Endothelial cell of umbilical vein (primary cell): ENCODE data around the gene RPL41. TPM values are rescaled to one million over a fixed set of nuclear protein-coding genes. Genes with fewer than 3 reads are reported as not detected.

Experiments used
- BruUV-seq: library from RNA; stranded (reverse); fragments of 400-500 nt; replicated peaks from 2 replicates; lab custom pipeline; 2021; lab: Mats Ljungman, UMichigan
- CTCF ChIA-PET: fragments of 300-600, 350-600 bp; sonication (Branson Sonifier 250); formaldehyde crosslinking; loops from one replicate; lab custom pipeline; 2021; ENCODE audit warnings: antibody characterized with exemption, inconsistent platforms; lab: Charles Lee
- POLR2A ChIA-PET: fragments of 300-600, 350-600 bp; sonication (Branson Sonifier 250); formaldehyde crosslinking; loops from one replicate; lab custom pipeline; 2021; ENCODE audit warnings: antibody characterized with exemption, inconsistent platforms; lab: Charles Lee
- DNase-seq: peaks from one replicate; pipeline ENCODE4 v3.0.0-alpha.2; 2011; ENCODE audit warnings: low read depth, low spot score
- FAIRE-seq: peaks from 2 replicates; lab custom pipeline; 2011; peaks lifted over from hg19 to GRCh38; lab: Jason Lieb, UNC
- H2AFZ ChIP-seq: 2 replicates; pipeline ENCODE4 v1.6.0; 2012; ENCODE audit warnings: low read depth, low read length, control low read depth, inconsistent platforms
- H3K27ac ChIP-seq: 2 replicates; pipeline ENCODE4 v1.5.1; 2011; ENCODE audit warnings: low read depth, mild to moderate bottlenecking, control low read depth, low read length, moderate library complexity; ENCODE audit not compliant: insufficient read depth
- H3K27me3 ChIP-seq, 2 experiments: 2 replicates each; pipeline versions ENCODE4 v1.6.0 to v1.6.1; 2011; ENCODE audit warnings: low read length in 2 of 2, mixed read lengths in 1 of 2; ENCODE audit not compliant: control insufficient read depth in 2 of 2, insufficient read depth in 2 of 2
- H3K36me3 ChIP-seq, 2 experiments: 2 replicates in 1 of 2; 3 replicates in 1 of 2; pipeline ENCODE4 v1.5.1; 2011; ENCODE audit warnings: low read length in 2 of 2, mild to moderate bottlenecking in 1 of 2, moderate library complexity in 1 of 2; ENCODE audit not compliant: control insufficient read depth in 2 of 2, insufficient read depth in 2 of 2; ENCODE audit errors: extremely low read depth in 1 of 2
- H3K4me1 ChIP-seq: 3 replicates; pipeline ENCODE4 v1.5.1; 2011; ENCODE audit warnings: mild to moderate bottlenecking, low read length; ENCODE audit not compliant: control insufficient read depth, insufficient read depth; ENCODE audit errors: extremely low read depth
- H3K4me2 ChIP-seq: 2 replicates; pipeline ENCODE4 v1.6.1; 2011; ENCODE audit warnings: low read length, control low read depth, mixed read lengths; ENCODE audit not compliant: insufficient read depth
- H3K4me3 ChIP-seq, 3 experiments: fragments of 200-600 bp in 1 of 3; sonication (generic), shearing (Covaris generic) in 1 of 3; replicated peaks in 1 of 3; 2 replicates each; pipeline ENCODE4 v1.5.1; 2011 to 2016; ENCODE audit warnings: control low read depth in 3 of 3, low read length in 3 of 3, mild to moderate bottlenecking in 2 of 3, inconsistent platforms in 1 of 3, low read depth in 1 of 3, moderate library complexity in 1 of 3; ENCODE audit not compliant: insufficient read depth in 1 of 3
- H3K79me2 ChIP-seq: 2 replicates; pipeline ENCODE4 v1.6.0; 2012; ENCODE audit warnings: low read length, inconsistent platforms; ENCODE audit not compliant: control insufficient read depth, insufficient read depth
- H3K9ac ChIP-seq: replicated peaks from 2 replicates; pipeline ENCODE3; 2011; ENCODE audit warnings: low read length, control low read depth; ENCODE audit not compliant: insufficient read depth; ENCODE audit errors: extremely low read depth
- H3K9me1 ChIP-seq: replicated peaks from 3 replicates; pipeline ENCODE4 v1.6.0; 2011; ENCODE audit warnings: mild to moderate bottlenecking, low read length; ENCODE audit not compliant: control insufficient read depth, insufficient read depth; ENCODE audit errors: extremely low read depth
- H3K9me3 ChIP-seq: replicated peaks from 2 replicates; pipeline ENCODE4 v1.5.1; 2012; ENCODE audit warnings: low read length, inconsistent platforms; ENCODE audit not compliant: control insufficient read depth, insufficient read depth
- H4K20me1 ChIP-seq: replicated peaks from 2 replicates; pipeline ENCODE3; 2011; ENCODE audit warnings: mild to moderate bottlenecking, low read length; ENCODE audit not compliant: control insufficient read depth, insufficient read depth; ENCODE audit errors: extremely low read depth
- EZH2 ChIP-seq: IDR thresholded peaks from 2 replicates; pipeline ENCODE4 v1.6.1; 2012; ENCODE audit warnings: borderline replicate concordance, low read depth, mild to moderate bottlenecking, moderate library complexity, low read length, inconsistent platforms; ENCODE audit not compliant: severe bottlenecking
- FOS ChIP-seq: IDR thresholded peaks from 2 replicates; pipeline ENCODE4 v1.6.1; 2011; ENCODE audit warnings: mild to moderate bottlenecking, low read length, moderate library complexity, borderline replicate concordance; ENCODE audit not compliant: insufficient read depth
- GATA2 ChIP-seq: IDR thresholded peaks from 2 replicates; pipeline ENCODE4 v1.7.0; 2011; ENCODE audit warnings: low read depth, mild to moderate bottlenecking, moderate library complexity, mixed read lengths, low read length; ENCODE audit not compliant: insufficient read length, insufficient read depth
- JUN ChIP-seq: IDR thresholded peaks from 2 replicates; pipeline ENCODE4 v1.6.1; 2011; ENCODE audit warnings: borderline replicate concordance, low read depth; ENCODE audit not compliant: insufficient read length, insufficient read depth
- MAX ChIP-seq: IDR thresholded peaks from 2 replicates; pipeline ENCODE4 v1.6.1; 2011; ENCODE audit not compliant: insufficient read depth, insufficient read length
- MYC ChIP-seq: IDR thresholded peaks from one replicate; pipeline ENCODE4 v1.6.1; 2011; ENCODE audit warnings: mild to moderate bottlenecking, low read depth, low read length
- POLR2A ChIP-seq: IDR thresholded peaks from 2 replicates; pipeline ENCODE4 v1.6.1; 2012; ENCODE audit warnings: low read depth, mild to moderate bottlenecking, control low read depth, low read length
- POLR2AphosphoS5 ChIP-seq: IDR thresholded peaks from 2 replicates; pipeline ENCODE4 v1.6.1; 2012; ENCODE audit warnings: low read depth, mild to moderate bottlenecking, control low read depth, low read length, moderate library complexity; ENCODE audit not compliant: insufficient read depth
- dilution Hi-C: fragments of 300-500 bp; cut with MboI; formaldehyde crosslinking; loops from one replicate; pipeline ENCODE4 v1.15.0; 2019; ENCODE audit warnings: low sequenced_read_pairs; ENCODE audit not compliant: extremely low pct_ligation_motif_present
- intact Hi-C: fragments of 100-400 bp; cut with micrococcal nuclease; formaldehyde crosslinking; loops from one replicate; pipeline ENCODE4 v1.10.0; 2022
- polyA plus RNA-seq, 4 experiments: library from polyadenylated mRNA; depleted of rRNA in 3 of 4; stranded (reverse) in 3 of 4; unstranded in 1 of 4; fragments of >200 nt; gene quantifications; 2 replicates each; pipeline versions ENCODE4 v1.2.1 to v1.2.3, GENCODE V29; 2011 to 2012; ENCODE audit warnings: missing spikeins in 1 of 4
- total RNA-seq: library from RNA; stranded (reverse); gene quantifications from 2 replicates; pipeline ENCODE4 v1.2.3, GENCODE V29; 2021
- TF ChIP-seq, protein P1 (sequence below), 2 donors: IDR thresholded peaks; 1 replicate in 1 of 2; 2 replicates in 1 of 2; pipeline ENCODE4 v1.5.1; 2011; ENCODE audit warnings: low read length in 2 of 2, mild to moderate bottlenecking in 2 of 2, moderate library complexity in 2 of 2, control low read depth in 1 of 2, inconsistent platforms in 1 of 2, low read depth in 1 of 2; ENCODE audit not compliant: insufficient read depth in 1 of 2; ENCODE audit errors: extremely low read depth in 1 of 2

The RPL41 gene
- total and polyA plus RNA-seq, 2 donors (not counting 3 experiments of a cell fraction or from before 2014, with no cell fraction given), result 3,212 to 9,990 TPM

DNA sequence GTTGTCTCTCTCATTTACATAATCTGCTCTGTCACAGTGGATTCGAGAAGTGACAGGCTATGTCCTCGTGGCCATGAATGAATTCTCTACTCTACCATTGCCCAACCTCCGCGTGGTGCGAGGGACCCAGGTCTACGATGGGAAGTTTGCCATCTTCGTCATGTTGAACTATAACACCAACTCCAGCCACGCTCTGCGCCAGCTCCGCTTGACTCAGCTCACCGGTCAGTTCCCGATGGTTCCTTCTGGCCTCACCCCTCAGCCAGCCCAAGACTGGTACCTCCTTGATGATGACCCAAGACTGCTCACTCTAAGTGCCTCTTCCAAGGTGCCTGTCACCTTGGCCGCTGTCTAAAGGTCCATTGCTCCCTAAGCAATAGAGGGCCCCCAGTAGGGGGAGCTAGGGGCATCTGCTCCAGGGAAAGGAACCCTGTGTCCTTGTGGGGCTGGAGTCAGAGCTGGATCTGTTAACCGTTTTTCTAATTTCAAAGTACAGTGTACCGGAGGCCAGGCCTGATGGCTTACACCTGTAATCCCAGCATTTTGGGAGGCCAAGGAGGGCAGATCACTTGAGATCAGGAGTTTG lies 31.4 kb upstream of the RPL41 start:
- POLR2A ChIA-PET, result interaction anchor here (0.6 to 0.9 kb wide), 2 partner anchors 19 to 78 kb away, joined by 5 to 6 read pairs; partner anchors contain the start of gene PA2G4
- no TSS peak for BruUV-seq
- Histone ChIP-seq H3K9ac (no peak overlapping the region), H3K9me1 (no peaks in the 10 kb centered on the region), H3K9me3 (no peaks in the 10 kb centered on the region), H3K4me2 (no peak overlapping the region), H3K4me1 (peaks cover 16% of the 10 kb centered on the region), H3K27ac (no peak overlapping the region), H4K20me1 (no peaks in the 10 kb centered on the region), H3K36me3 (no peaks in the 10 kb centered on the region), H2AFZ (no peak overlapping the region), H3K79me2 (no peaks in the 10 kb centered on the region), H3K4me3 (no peak overlapping the region), H3K27me3 (peaks cover 4 to 8% of the 10 kb centered on the region in 2 experiments)
- DNase-seq (peak; percentile 20), FAIRE-seq (no peak)
- no peak for TF ChIP-seq EZH2
- TF ChIP-seq, protein P1, sequence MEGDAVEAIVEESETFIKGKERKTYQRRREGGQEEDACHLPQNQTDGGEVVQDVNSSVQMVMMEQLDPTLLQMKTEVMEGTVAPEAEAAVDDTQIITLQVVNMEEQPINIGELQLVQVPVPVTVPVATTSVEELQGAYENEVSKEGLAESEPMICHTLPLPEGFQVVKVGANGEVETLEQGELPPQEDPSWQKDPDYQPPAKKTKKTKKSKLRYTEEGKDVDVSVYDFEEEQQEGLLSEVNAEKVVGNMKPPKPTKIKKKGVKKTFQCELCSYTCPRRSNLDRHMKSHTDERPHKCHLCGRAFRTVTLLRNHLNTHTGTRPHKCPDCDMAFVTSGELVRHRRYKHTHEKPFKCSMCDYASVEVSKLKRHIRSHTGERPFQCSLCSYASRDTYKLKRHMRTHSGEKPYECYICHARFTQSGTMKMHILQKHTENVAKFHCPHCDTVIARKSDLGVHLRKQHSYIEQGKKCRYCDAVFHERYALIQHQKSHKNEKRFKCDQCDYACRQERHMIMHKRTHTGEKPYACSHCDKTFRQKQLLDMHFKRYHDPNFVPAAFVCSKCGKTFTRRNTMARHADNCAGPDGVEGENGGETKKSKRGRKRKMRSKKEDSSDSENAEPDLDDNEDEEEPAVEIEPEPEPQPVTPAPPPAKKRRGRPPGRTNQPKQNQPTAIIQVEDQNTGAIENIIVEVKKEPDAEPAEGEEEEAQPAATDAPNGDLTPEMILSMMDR (IDR thresholded peaks at IDR 0.05; ENCODE audit: extremely low read depth in 1 of 2, insufficient read depth in 1 of 2, low read depth in 1 of 2, low read length in 2 of 2), result peak; percentile 40 to 58
- no peak for TF ChIP-seq POLR2AphosphoS5
- intact Hi-C loops, result no loop called here
- dilution Hi-C loops, result no loop called here
- CTCF ChIA-PET, result interaction anchor here (0.6 to 2.9 kb wide), 13 partner anchors 11 to 342 kb away, joined by 3 to 35 read pairs (median 7); partner anchors contain the start of genes GDF11, PA2G4, SMARCC2 and SUOX

DNA sequence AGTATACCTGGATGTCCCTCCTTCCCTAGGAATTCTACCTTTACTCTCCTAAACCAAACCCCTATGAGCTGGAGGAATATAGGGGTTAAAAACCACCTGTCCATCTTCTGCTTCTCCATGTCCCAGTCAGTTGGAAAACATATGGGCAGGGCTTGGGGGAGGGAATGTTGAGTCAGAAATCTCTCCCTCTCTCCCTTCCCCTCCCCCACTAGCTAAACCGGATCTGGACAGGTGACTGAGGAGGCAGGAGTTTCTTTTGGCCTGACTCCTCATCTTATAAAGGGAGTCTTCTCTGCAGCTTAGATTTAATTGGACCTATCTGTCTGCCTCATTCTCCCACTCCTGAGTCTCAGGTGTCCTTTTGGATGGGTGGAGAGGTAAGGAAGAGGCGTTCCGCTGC lies 30.3 kb upstream of the RPL41 start:
- no peak overlapping the region for H3K9ac ChIP-seq
- dilution Hi-C loops (no loop called here), intact Hi-C loops (no loop called here)
- no peaks in the 10 kb centered on the region for H3K79me2 ChIP-seq
- no peaks in the 10 kb centered on the region for H3K9me3 ChIP-seq
- TF ChIP-seq GATA2 (no peak), JUN (no peak), EZH2 (no peak), FOS (no peak), POLR2AphosphoS5 (no peak), POLR2A (no peak), MAX (no peak), MYC (no peak)
- TF ChIP-seq, protein P1 (IDR thresholded peaks at IDR 0.05; ENCODE audit: extremely low read depth in 1 of 2, insufficient read depth in 1 of 2, low read depth in 1 of 2, low read length in 2 of 2), result no peak
- no peaks in the 10 kb centered on the region for H3K36me3 ChIP-seq
- no peak overlapping the region for H2AFZ ChIP-seq
- FAIRE-seq (no peak), DNase-seq (no peak)
- H4K20me1 ChIP-seq, result no peaks in the 10 kb centered on the region
- H3K4me2 ChIP-seq, result no peak overlapping the region
- H3K9me1 ChIP-seq, result no peaks in the 10 kb centered on the region
- H3K27me3 ChIP-seq, result peaks cover 1 to 3% of the 10 kb centered on the region in 2 experiments
- H3K27ac ChIP-seq, result no peak overlapping the region
- CTCF ChIA-PET, result interaction anchor here (1.1 to 2.9 kb wide), 4 partner anchors 10 to 239 kb away, joined by 3 to 35 read pairs (median 18); partner anchors contain the start of genes PA2G4 and SUOX
- no TSS peak for BruUV-seq
- H3K4me1 ChIP-seq, result peaks cover 13% of the 10 kb centered on the region
- H3K4me3 ChIP-seq, result no peak overlapping the region
- POLR2A ChIA-PET, result no interaction called here
